RWPE1 (cell line): ENCODE results near the gene ROGDI.

ENCODE experiments used
- CTCF ChIA-PET: fragments of 350-600 bp; sonication (Branson Sonifier 250); formaldehyde crosslinking; extraction: SDS; loops from one replicate; lab custom pipeline; 2021; lab: Yijun Ruan, JAX
- POLR2A ChIA-PET: fragments of 400-600 bp; formaldehyde crosslinking; extraction: SDS; loops from one replicate; lab custom pipeline; 2020; ENCODE audit warnings: antibody characterized with exemption; ENCODE audit not compliant: low non-redundant PET; lab: Yijun Ruan, JAX
- DNase-seq: peaks from one replicate; pipeline ENCODE4 v3.0.0; 2012; ENCODE audit warnings: low spot score
- H3K27ac ChIP-seq: fragments of 450-650 bp; 2 replicates; pipeline ENCODE4 v1.5.1; 2017
- TF ChIP-seq, protein P1 (sequence below): fragments of 450-650 bp; conservative IDR thresholded peaks from 2 replicates; pipeline ENCODE4 v1.5.1; 2017; ENCODE audit warnings: low read depth, mild to moderate bottlenecking

Gene ROGDI

DNA sequence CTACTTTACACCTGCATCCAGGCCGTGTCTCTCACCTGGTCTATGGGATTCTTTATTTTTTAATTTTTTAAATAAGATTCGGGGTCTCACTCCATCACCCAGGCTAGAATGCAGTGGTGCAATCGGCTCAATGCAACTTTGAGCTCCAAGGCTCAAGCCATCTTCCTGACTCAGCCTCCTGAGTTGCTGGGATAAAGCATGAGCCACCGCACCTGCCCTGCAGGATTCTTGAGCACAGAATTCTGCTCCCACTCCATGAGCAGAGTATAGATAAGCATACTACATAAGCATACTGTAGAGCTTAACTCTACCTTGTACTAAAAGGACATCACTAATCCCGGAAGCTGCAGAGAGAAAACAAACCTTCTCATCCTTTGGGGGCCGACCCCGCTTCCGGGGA, 29.2 kb upstream of the ROGDI start:
- TF ChIP-seq, protein P1, sequence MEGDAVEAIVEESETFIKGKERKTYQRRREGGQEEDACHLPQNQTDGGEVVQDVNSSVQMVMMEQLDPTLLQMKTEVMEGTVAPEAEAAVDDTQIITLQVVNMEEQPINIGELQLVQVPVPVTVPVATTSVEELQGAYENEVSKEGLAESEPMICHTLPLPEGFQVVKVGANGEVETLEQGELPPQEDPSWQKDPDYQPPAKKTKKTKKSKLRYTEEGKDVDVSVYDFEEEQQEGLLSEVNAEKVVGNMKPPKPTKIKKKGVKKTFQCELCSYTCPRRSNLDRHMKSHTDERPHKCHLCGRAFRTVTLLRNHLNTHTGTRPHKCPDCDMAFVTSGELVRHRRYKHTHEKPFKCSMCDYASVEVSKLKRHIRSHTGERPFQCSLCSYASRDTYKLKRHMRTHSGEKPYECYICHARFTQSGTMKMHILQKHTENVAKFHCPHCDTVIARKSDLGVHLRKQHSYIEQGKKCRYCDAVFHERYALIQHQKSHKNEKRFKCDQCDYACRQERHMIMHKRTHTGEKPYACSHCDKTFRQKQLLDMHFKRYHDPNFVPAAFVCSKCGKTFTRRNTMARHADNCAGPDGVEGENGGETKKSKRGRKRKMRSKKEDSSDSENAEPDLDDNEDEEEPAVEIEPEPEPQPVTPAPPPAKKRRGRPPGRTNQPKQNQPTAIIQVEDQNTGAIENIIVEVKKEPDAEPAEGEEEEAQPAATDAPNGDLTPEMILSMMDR, result no peak
- DNase-seq, result no peak
- ChIA-PET CTCF (no interaction called here), POLR2A (no interaction called here)
- H3K27ac ChIP-seq, result no peak overlapping the region

DNA sequence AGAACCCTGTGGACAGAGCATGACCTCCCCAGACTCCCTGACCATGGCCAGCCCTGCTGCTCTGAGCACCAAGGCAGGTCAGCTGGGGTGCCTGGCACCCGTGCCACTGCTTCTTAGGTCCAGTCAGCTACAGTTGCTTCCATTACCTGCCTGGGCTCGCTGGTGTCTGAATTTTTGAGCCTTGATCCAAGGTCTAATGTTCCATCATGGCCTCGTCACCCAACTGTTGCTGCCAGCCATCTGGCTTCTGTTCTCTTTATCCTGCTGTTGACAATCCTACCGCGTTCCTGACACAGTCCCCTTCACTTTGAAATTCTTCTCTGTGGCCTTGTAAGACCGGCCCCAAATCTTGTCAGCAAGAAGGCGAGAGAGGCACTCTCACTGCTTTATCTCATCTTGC, 28.0 kb upstream of the ROGDI start:
- CTCF ChIA-PET, result interaction anchor here (0.7 kb wide), 1 partner anchor 111 kb away, joined by 3 read pairs; no protein-coding TSS in a partner anchor
- TF ChIP-seq, protein P1, result no peak
- POLR2A ChIA-PET, result no interaction called here
- H3K27ac ChIP-seq, result peak overlapping the region; percentile 16; the same call in 1 of the 2 replicates
- no peak for DNase-seq

DNA sequence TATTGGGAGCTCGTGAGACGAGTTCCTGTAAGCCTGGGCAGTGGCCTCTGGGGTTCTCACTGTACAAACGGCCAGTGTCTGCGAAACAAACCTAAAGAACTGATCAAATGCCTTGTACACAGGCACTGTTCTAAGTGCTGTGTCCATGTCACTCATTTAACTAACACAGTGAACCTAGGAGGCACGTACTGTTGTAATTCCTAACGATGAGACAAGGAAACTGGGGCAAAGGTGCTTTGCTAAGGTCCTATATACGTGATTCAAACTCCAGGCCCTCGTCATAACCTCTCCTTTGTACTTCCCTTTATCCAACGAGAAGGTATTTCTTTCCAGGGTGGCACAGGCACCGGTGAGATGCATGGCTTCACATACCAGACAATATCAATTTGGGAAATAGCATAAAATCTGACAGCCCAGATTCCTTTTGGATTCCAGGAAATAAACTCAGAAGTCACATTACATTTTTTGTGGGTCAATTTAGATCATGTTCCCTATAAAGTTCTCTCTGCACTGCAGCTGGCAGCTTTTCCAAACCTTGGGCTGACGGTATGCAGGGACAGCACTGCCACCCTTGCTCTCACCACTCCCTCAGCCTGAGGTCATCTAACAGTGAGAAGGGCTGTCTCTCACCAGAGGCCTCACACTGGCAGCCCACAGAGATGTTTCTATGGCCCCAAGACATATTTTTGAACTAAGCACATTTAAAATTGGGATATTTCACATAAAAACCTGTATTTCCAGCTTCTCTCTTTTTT, 26.3 kb upstream of the ROGDI start:
- POLR2A ChIA-PET, result no interaction called here
- CTCF ChIA-PET, result interaction anchor here (0.6 kb wide), 1 partner anchor 56 kb away, joined by 3 read pairs; no protein-coding TSS in a partner anchor
- H3K27ac ChIP-seq, result no peak overlapping the region
- TF ChIP-seq, protein P1, result no peak
- DNase-seq, result no peak

DNA sequence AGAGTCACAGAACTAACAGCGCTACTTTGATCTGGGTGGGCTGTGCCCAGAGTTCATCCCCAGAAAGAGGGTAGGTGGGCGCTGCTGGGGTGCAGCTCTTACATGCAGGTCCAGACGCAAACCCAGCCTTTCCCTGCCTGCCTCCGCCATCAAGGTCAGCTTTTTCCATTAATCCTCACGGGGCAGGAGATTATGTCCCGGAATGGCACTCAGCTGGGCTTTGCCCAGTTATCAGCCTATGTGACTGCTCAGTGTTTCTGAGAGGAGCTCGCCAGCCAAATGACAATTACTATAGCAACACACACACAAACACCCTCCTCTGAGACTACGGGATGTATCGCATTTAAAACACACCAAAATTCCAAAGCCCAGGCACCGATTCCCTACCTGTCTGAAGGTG, 24.5 kb upstream of the ROGDI start:
- ChIA-PET CTCF (no interaction called here), POLR2A (no interaction called here)
- TF ChIP-seq, protein P1, result no peak
- no peak overlapping the region for H3K27ac ChIP-seq
- DNase-seq, result no peak

DNA sequence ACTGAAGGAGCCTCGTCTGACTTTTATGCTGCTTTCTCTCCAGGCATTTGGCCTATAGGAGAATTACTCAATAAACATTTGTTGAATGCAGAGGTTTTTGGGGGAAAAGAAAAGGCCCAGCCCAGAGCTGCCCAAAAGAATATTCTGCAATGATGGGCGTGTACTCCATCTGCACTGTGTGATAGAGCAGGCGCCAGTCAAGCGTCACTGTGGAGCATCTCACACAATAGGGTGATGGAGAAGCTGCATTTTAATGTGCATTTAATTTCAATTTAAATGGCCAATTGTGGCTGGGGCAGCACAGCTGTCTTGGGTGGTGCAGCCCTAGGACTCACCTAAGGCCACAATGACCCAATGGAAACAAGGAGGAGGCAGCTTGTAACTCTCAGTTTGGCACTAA, 24.1 kb upstream of the ROGDI start:
- ChIA-PET CTCF (no interaction called here), POLR2A (no interaction called here)
- TF ChIP-seq, protein P1, result no peak
- no peak for DNase-seq
- no peak overlapping the region for H3K27ac ChIP-seq

DNA sequence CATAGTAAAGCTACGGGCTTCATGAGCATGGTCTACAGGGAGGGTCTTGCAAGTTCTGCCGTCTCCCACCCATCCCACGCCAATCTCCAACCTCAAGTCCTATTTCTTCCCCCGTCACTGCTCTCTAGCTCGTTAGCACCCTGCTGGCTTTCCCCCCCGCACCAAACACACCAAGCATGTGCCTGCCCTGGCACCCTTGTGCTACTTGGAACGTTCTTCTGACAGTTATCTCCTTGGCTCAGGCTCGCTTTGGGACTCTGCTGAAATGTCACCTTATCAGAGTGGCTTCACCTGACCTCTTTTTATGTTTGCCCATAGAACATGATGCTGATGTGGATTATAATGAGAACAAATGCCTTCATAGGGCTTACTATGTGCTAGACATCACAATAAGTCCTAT, 22.8 kb upstream of the ROGDI start:
- no peak for DNase-seq
- CTCF ChIA-PET, result no interaction called here
- TF ChIP-seq, protein P1, result no peak
- POLR2A ChIA-PET, result no interaction called here
- no peak overlapping the region for H3K27ac ChIP-seq
